NOMO-1 treated with dmso at 0.1 percent for 144 hours (cell line): ENCODE data around the gene ALKBH4.
"Not testable (repeated sequence)": the region's sequence is repeated elsewhere in the genome, so short reads cannot be mapped to it uniquely, and the experiment has no call there.

Experiments
- DNase-seq: peaks from one replicate; lab custom pipeline; 2025; ENCODE audit not compliant: unreplicated experiment; lab: John Stamatoyannopoulos, UW

Gene ALKBH4

GRCh38 chr7:102464577-102465280 is at the start of gene ALKBH4, which contains the start of gene LRWD1:
Gene ALKBH4 (minus strand): TSS chr7:102464863. CDS start chr7:102464836, 27 bp downstream.
Gene LRWD1 (plus strand): TSS chr7:102464984. CDS start chr7:102465081, 97 bp downstream.
- DNase-seq: peak; percentile 59

GRCh38 chr7:102512642-102513221 is 48.1 kb upstream of the ALKBH4 start:
- DNase-seq: not testable (repeated sequence)

GRCh38 chr7:102511860-102512522 is 47.3 kb upstream of the ALKBH4 start:
- not testable (repeated sequence) for DNase-seq

- not testable (repeated sequence) for DNase-seq
Observed at GRCh38 chr7:102510575-102510974, 45.9 kb upstream of the ALKBH4 start.

GRCh38 chr7:102507410-102508088 is 42.9 kb upstream of the ALKBH4 start:
- DNase-seq: not testable (repeated sequence)

GRCh38 chr7:102505298-102506185 is 40.9 kb upstream of the ALKBH4 start:
- DNase-seq: not testable (repeated sequence)

- not testable (repeated sequence) for DNase-seq
Observed at GRCh38 chr7:102503141-102503540, 38.5 kb upstream of the ALKBH4 start.

- not testable (repeated sequence) for DNase-seq
Observed at GRCh38 chr7:102498321-102498720, 33.7 kb upstream of the ALKBH4 start.

- DNase-seq: not testable (repeated sequence)
Observed at GRCh38 chr7:102497308-102497707, 32.6 kb upstream of the ALKBH4 start.

- DNase-seq: not testable (repeated sequence)
Observed at GRCh38 chr7:102496861-102497260, 32.2 kb upstream of the ALKBH4 start.

GRCh38 chr7:102494473-102495149 is 29.9 kb upstream of the ALKBH4 start:
- not testable (repeated sequence) for DNase-seq

GRCh38 chr7:102494026-102494425 is 29.4 kb upstream of the ALKBH4 start:
- DNase-seq: not testable (repeated sequence)

- DNase-seq: not testable (repeated sequence)
Observed at GRCh38 chr7:102493220-102493935, 28.7 kb upstream of the ALKBH4 start.

- not testable (repeated sequence) for DNase-seq
Observed at GRCh38 chr7:102490529-102491075, 25.9 kb upstream of the ALKBH4 start.

GRCh38 chr7:102484317-102484716 is 19.7 kb upstream of the ALKBH4 start:
- not testable (repeated sequence) for DNase-seq

GRCh38 chr7:102481962-102482361 is 17.3 kb upstream of the ALKBH4 start:
- DNase-seq: not testable (repeated sequence)

GRCh38 chr7:102479982-102480637 is 15.4 kb upstream of the ALKBH4 start:
- DNase-seq: not testable (repeated sequence)

- DNase-seq: not testable (repeated sequence)
Observed at GRCh38 chr7:102479209-102479584, 14.5 kb upstream of the ALKBH4 start.
